K562 (cell line): Measurements from ENCODE around the gene PAFAH1B2. TPM values are rescaled to one million over a fixed set of nuclear protein-coding genes. Genes with fewer than 3 reads are reported as not detected.

ENCODE experiments used
- CBX8 ChIP-seq: fragments of 200-600 bp; sonication (generic); IDR thresholded peaks from 2 replicates; pipeline ENCODE4 v1.6.1; 2012; ENCODE audit warnings: borderline replicate concordance, mixed run types, low read depth, mild to moderate bottlenecking, moderate library complexity, mixed read lengths, low read length, control low read depth, inconsistent platforms; ENCODE audit not compliant: poor library complexity, severe bottlenecking; ENCODE audit errors: extremely low read depth
- CXXC5 ChIP-seq: fragments of 250-450 bp; sonication (Bioruptor Pico); IDR thresholded peaks from 2 replicates; pipeline ENCODE4 v1.8.0; 2022; ENCODE audit warnings: inconsistent platforms, mild to moderate bottlenecking, moderate library complexity
- DIDO1 ChIP-seq: fragments of 450-650 bp; IDR thresholded peaks from 2 replicates; pipeline ENCODE4 v1.6.1; 2016; ENCODE audit warnings: low read depth, missing biosample characterization, missing genetic modification characterization
- ELF1 ChIP-seq: fragments of 200-800 bp; sonication (Bioruptor generic); IDR thresholded peaks from 2 replicates; pipeline ENCODE4 v1.6.1; 2016; ENCODE audit warnings: missing genetic modification characterization, missing compliant biosample characterization
- FOXA1 ChIP-seq: fragments of 450-650 bp; IDR thresholded peaks from 2 replicates; pipeline ENCODE4 v1.6.1; 2016; ENCODE audit warnings: mild to moderate bottlenecking, borderline replicate concordance
- GTF2A2 ChIP-seq: IDR thresholded peaks from 2 replicates; pipeline ENCODE4 v1.6.1; 2016; ENCODE audit warnings: mild to moderate bottlenecking, missing genetic modification characterization, missing compliant biosample characterization
- MCM7 ChIP-seq, 2 experiments: fragments of 450-650 bp; IDR thresholded peaks; 2 replicates each; pipeline ENCODE4 v1.6.1; 2016 to 2018
- PHB2 ChIP-seq: fragments of 450-650 bp; IDR thresholded peaks from 2 replicates; pipeline ENCODE4 v1.6.1; 2017; ENCODE audit warnings: low read depth
- POLR2B ChIP-seq: fragments of 450-650 bp; IDR thresholded peaks from 2 replicates; pipeline ENCODE4 v1.6.1; 2018; ENCODE audit warnings: low read depth; ENCODE audit not compliant: partially characterized antibody
- RAD51 ChIP-seq: fragments of 450-650 bp; IDR thresholded peaks from 2 replicates; pipeline ENCODE4 v1.7.1; 2016; ENCODE audit warnings: low read depth, mild to moderate bottlenecking, borderline replicate concordance
- SIN3B ChIP-seq: fragments of 450-650 bp; IDR thresholded peaks from 2 replicates; pipeline ENCODE4 v1.6.1; 2017; ENCODE audit warnings: low read depth, mild to moderate bottlenecking, moderate library complexity
- SMAD2 ChIP-seq: fragments of 150-350 bp; IDR thresholded peaks from 2 replicates; pipeline ENCODE4 v1.6.1; 2014; ENCODE audit warnings: low read depth, mild to moderate bottlenecking, low read length
- STAG1 ChIP-seq: sonication (generic); formaldehyde crosslinking; IDR thresholded peaks from 2 replicates; pipeline ENCODE4 v1.5.0; 2020; ENCODE audit warnings: missing genetic modification reagents, borderline replicate concordance
- SUPT5H ChIP-seq: fragments of 450-650 bp; IDR thresholded peaks from 2 replicates; pipeline ENCODE4 v1.6.1; 2016
- TBL1XR1 ChIP-seq, 2 experiments: IDR thresholded peaks; 2 replicates each; pipeline ENCODE4 v1.6.1; 2012; ENCODE audit warnings: improper control_type of control experiment in 2 of 2, low read length in 2 of 2, mild to moderate bottlenecking in 1 of 2
- YY1 ChIP-seq, 3 experiments: IDR thresholded peaks; 2 replicates each; pipeline ENCODE4 v1.6.1; 2011; ENCODE audit warnings: low read length in 2 of 3, mild to moderate bottlenecking in 2 of 3, moderate library complexity in 2 of 3, borderline replicate concordance in 1 of 3, control low read depth in 1 of 3, low read depth in 1 of 3; ENCODE audit not compliant: insufficient read depth in 3 of 3, insufficient replicate concordance in 2 of 3, control insufficient read depth in 1 of 3, insufficient read length in 1 of 3; ENCODE audit errors: extremely low read depth in 1 of 3
- ZNF354B ChIP-seq: fragments of 250-450 bp; sonication (Bioruptor Pico); IDR thresholded peaks from 2 replicates; pipeline ENCODE4 v1.4.0; 2020
- ZNF445 ChIP-seq: fragments of 250-450 bp; sonication (Bioruptor Pico); IDR thresholded peaks from 2 replicates; pipeline ENCODE4 v1.4.0; 2020; ENCODE audit warnings: low read depth, mild to moderate bottlenecking, moderate library complexity
- polyA plus RNA-seq, 8 experiments: library from polyadenylated mRNA; depleted of rRNA in 4 of 8; stranded (reverse) in 5 of 8; unstranded in 3 of 8; fragments of >200 nt; fragmentation: Nextera tagmentation in 2 of 8; fragmentation: Illumina TruSeq in 1 of 8; extraction: Ambion mirVana in 2 of 8; extraction: Trizol in 1 of 8; gene quantifications; 2 replicates each; pipeline versions ENCODE4 v1.2.1 to v1.2.3, GENCODE V29; 2011 to 2014; ENCODE audit warnings: inconsistent platforms in 1 of 8, missing spikeins in 1 of 8
- total RNA-seq, 7 experiments: library from RNA; depleted of rRNA in 6 of 7; stranded (reverse); fragments of >200 nt in 6 of 7; fragmentation: Illumina TruSeq in 2 of 7; extraction: Trizol in 2 of 7; gene quantifications; 2 replicates each; pipeline versions ENCODE4 v1.2.1 to v1.2.3, GENCODE V29; 2011 to 2021; ENCODE audit warnings: low replicate concordance in 1 of 7
- TF ChIP-seq, protein P1 (sequence below), 3 experiments: IDR thresholded peaks in 2 of 3; conservative IDR thresholded peaks in 1 of 3; 2 replicates each; pipeline ENCODE4 v1.5.1; 2011 to 2012; ENCODE audit warnings: low read length in 3 of 3, mild to moderate bottlenecking in 3 of 3, control low read depth in 2 of 3, improper control_type of control experiment in 1 of 3, inconsistent platforms in 1 of 3, low read depth in 1 of 3, mixed read lengths in 1 of 3, moderate library complexity in 1 of 3; ENCODE audit not compliant: insufficient read depth in 2 of 3
- TF ChIP-seq, protein P2 (sequence below): fragments of 250-450 bp; sonication (Bioruptor Pico); IDR thresholded peaks from 2 replicates; pipeline ENCODE4 v1.4.0; 2020
- TF ChIP-seq, protein P3 (sequence below): sonication (generic); formaldehyde crosslinking; IDR thresholded peaks from 2 replicates; pipeline ENCODE4 v1.8.1; 2022; ENCODE audit warnings: missing genetic modification reagents
- TF ChIP-seq, protein P4 (sequence below), 2 experiments: IDR thresholded peaks; 2 replicates each; pipeline ENCODE4 v1.6.1; 2011; ENCODE audit warnings: borderline replicate concordance in 1 of 2, control low read depth in 1 of 2, low read depth in 1 of 2, low read length in 1 of 2, mild to moderate bottlenecking in 1 of 2, mixed read lengths in 1 of 2, moderate library complexity in 1 of 2; ENCODE audit not compliant: insufficient read depth in 1 of 2, insufficient read length in 1 of 2, poor library complexity in 1 of 2, severe bottlenecking in 1 of 2; ENCODE audit errors: extremely low read depth in 1 of 2

Gene PAFAH1B2
- total and polyA plus RNA-seq, 9 of the 15 experiments (the other 6 are each of a cell fraction or from before 2014, with no cell fraction given) = 27.8 to 94.7 (median 64.9) TPM

DNA sequence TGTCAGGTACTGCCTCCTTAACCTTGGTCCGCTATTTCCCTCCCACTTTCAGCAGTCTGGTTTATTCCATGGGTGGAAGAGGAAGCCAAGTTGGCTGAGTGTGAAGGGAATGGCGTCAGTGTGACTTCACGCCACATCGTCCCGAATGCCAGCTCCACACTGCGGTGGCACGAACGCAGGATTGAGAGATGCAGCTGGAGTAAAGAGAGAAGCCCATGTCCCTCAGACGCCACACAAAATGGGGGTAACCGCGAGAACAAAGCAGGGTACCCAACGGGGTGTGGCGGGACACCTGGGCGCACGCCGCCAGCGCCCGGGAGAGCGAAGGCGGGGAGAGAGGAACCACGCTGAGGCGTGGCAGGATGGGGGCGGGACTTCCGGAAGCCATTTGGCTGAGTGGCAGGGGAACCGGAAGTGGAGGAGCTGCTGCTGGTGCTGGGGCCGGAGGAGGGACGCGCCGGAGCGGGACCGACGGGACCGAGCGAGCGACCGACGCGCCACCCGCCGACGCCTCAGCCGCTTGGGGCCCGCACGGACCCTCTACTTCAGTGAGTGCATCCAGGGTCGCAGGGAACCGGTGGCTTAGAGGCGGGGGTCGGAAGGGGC, at the start of gene PAFAH1B2 (continued):
- TF ChIP-seq, protein P1, sequence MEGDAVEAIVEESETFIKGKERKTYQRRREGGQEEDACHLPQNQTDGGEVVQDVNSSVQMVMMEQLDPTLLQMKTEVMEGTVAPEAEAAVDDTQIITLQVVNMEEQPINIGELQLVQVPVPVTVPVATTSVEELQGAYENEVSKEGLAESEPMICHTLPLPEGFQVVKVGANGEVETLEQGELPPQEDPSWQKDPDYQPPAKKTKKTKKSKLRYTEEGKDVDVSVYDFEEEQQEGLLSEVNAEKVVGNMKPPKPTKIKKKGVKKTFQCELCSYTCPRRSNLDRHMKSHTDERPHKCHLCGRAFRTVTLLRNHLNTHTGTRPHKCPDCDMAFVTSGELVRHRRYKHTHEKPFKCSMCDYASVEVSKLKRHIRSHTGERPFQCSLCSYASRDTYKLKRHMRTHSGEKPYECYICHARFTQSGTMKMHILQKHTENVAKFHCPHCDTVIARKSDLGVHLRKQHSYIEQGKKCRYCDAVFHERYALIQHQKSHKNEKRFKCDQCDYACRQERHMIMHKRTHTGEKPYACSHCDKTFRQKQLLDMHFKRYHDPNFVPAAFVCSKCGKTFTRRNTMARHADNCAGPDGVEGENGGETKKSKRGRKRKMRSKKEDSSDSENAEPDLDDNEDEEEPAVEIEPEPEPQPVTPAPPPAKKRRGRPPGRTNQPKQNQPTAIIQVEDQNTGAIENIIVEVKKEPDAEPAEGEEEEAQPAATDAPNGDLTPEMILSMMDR (IDR thresholded peaks at IDR 0.05 in 2 of 3, conservative IDR thresholded peaks at IDR 0.05 in 1 of 3; ENCODE audit: insufficient read depth in 2 of 3, low read depth in 1 of 3, low read length in 3 of 3) = no peak
- no peak for TF ChIP-seq MCM7 (IDR thresholded peaks at IDR 0.05)
- TF ChIP-seq POLR2B = peak; percentile 94
- no peak for TF ChIP-seq PHB2
- TF ChIP-seq CBX8 = no peak
- no peak for TF ChIP-seq SMAD2
- TF ChIP-seq TBL1XR1 (IDR thresholded peaks at IDR 0.05; ENCODE audit: low read length in 2 of 2) = peak in 1 of 2 experiments; percentile 9; a peak in 1 of 4 replicates
- TF ChIP-seq STAG1 (CRISPR knock-in tag) = no peak
- TF ChIP-seq ZNF445 (CRISPR knock-in tag) = no peak
- TF ChIP-seq, protein P2, sequence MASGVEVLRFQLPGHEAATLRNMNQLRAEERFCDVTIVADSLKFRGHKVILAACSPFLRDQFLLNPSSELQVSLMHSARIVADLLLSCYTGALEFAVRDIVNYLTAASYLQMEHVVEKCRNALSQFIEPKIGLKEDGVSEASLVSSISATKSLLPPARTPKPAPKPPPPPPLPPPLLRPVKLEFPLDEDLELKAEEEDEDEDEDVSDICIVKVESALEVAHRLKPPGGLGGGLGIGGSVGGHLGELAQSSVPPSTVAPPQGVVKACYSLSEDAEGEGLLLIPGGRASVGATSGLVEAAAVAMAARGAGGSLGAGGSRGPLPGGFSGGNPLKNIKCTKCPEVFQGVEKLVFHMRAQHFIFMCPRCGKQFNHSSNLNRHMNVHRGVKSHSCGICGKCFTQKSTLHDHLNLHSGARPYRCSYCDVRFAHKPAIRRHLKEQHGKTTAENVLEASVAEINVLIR (CRISPR knock-in tag) = no peak
- peak in 2 of 3 experiments; percentile 52 to 80 for TF ChIP-seq YY1 (IDR thresholded peaks at IDR 0.05; ENCODE audit: borderline replicate concordance in 1 of 3, control insufficient read depth in 1 of 3, extremely low read depth in 1 of 3, insufficient read depth in 3 of 3, insufficient read length in 1 of 3, insufficient replicate concordance in 2 of 3, low read depth in 1 of 3, low read length in 2 of 3)
- peak; percentile 37; the same call in 1 of the 2 replicates for TF ChIP-seq RAD51
- TF ChIP-seq DIDO1 (tag) = no peak
- TF ChIP-seq, protein P3, sequence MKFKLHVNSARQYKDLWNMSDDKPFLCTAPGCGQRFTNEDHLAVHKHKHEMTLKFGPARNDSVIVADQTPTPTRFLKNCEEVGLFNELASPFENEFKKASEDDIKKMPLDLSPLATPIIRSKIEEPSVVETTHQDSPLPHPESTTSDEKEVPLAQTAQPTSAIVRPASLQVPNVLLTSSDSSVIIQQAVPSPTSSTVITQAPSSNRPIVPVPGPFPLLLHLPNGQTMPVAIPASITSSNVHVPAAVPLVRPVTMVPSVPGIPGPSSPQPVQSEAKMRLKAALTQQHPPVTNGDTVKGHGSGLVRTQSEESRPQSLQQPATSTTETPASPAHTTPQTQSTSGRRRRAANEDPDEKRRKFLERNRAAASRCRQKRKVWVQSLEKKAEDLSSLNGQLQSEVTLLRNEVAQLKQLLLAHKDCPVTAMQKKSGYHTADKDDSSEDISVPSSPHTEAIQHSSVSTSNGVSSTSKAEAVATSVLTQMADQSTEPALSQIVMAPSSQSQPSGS (CRISPR knock-in tag) = no peak
- peak; percentile 93 for TF ChIP-seq CXXC5
- peak; percentile 94 for TF ChIP-seq SUPT5H
- TF ChIP-seq GTF2A2 (tag) = no peak
- no peak for TF ChIP-seq ZNF354B (CRISPR knock-in tag)
- TF ChIP-seq, protein P4, sequence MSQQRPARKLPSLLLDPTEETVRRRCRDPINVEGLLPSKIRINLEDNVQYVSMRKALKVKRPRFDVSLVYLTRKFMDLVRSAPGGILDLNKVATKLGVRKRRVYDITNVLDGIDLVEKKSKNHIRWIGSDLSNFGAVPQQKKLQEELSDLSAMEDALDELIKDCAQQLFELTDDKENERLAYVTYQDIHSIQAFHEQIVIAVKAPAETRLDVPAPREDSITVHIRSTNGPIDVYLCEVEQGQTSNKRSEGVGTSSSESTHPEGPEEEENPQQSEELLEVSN (IDR thresholded peaks at IDR 0.05; ENCODE audit: borderline replicate concordance in 1 of 2, extremely low read depth in 1 of 2, insufficient read depth in 1 of 2, insufficient read length in 1 of 2, low read depth in 1 of 2, low read length in 1 of 2, poor library complexity in 1 of 2, severe bottlenecking in 1 of 2) = peak; percentile 84 to 93
- TF ChIP-seq SIN3B = no peak
- TF ChIP-seq FOXA1 = no peak
- TF ChIP-seq ELF1 = peak; percentile 93
